Colonic mucosa (tissue), 4 donors: Measurements from ENCODE around the gene DDX31. TPM values are rescaled to one million over a fixed set of nuclear protein-coding genes. Genes with fewer than 3 reads are reported as not detected.

Experiments used
- DNase-seq: peaks from one replicate; pipeline ENCODE4 v3.0.0-alpha.2; 2020
- H3K27ac ChIP-seq: fragments of 200-600 bp; one replicate; pipeline ENCODE4 v1.8.0; 2021
- H3K27me3 ChIP-seq: fragments of 200-600 bp; one replicate; pipeline ENCODE4 v1.8.0; 2021
- H3K36me3 ChIP-seq: fragments of 200-600 bp; one replicate; pipeline ENCODE4 v1.8.0; 2021
- H3K4me1 ChIP-seq: fragments of 200-600 bp; one replicate; pipeline ENCODE4 v1.8.0; 2021; ENCODE audit warnings: mild to moderate bottlenecking
- H3K4me3 ChIP-seq: fragments of 200-600 bp; one replicate; pipeline ENCODE4 v1.8.0; 2021
- H3K9ac ChIP-seq, 2 donors: one replicate each; pipeline ENCODE4 v1.7.0; 2013; ENCODE audit warnings: control low read depth in 2 of 2, low read depth in 2 of 2, low read length in 2 of 2
- H3K9me3 ChIP-seq: fragments of 200-600 bp; one replicate; pipeline ENCODE4 v1.8.0; 2021
- CTCF ChIP-seq: fragments of 200-600 bp; IDR thresholded peaks from one replicate; pipeline ENCODE4 v1.8.0; 2022; ENCODE audit warnings: antibody characterized with exemption, mild to moderate bottlenecking
- intact Hi-C: fragments of 100-400 bp; cut with DNase I; formaldehyde crosslinking; loops from one replicate; pipeline ENCODE4 v1.14.1; 2022
- total RNA-seq, 2 donors: library from RNA; stranded (reverse); fragmentation: NEBNext Ultra II Directional in 1 of 2; extraction: Animal tissue kit (Norgen Biotek cat#: 25700) in 1 of 2; gene quantifications; one replicate each; pipeline ENCODE4 v1.2.1, GENCODE V29; 2021
- donor health status: healthy.
- donor health status: DM: no; HTN: no; CAD: no.
- donor health status: DM: no; HTN: no; CAD: no.

DDX31 gene
- total RNA-seq, 2 donors from 2014 or later = 6.8 to 11.6 TPM

- Histone ChIP-seq H3K9me3 (no peaks in the 10 kb centered on the region), H3K36me3 (no peaks in the 10 kb centered on the region), H3K9ac (no peak overlapping the region), H3K4me3 (no peak overlapping the region), H3K27me3 (no peaks in the 10 kb centered on the region), H3K27ac (no peak overlapping the region), H3K4me1 (no peaks in the 10 kb centered on the region)
- TF ChIP-seq CTCF = no peak
- DNase-seq = no peak
- intact Hi-C loops = no loop called here
Measured at GRCh38 chr9:132662152-132662945, 7.4 kb downstream of the DDX31 start.

- Histone ChIP-seq H3K9ac (no peak overlapping the region), H3K4me3 (no peak overlapping the region), H3K27ac (no peak overlapping the region), H3K4me1 (no peaks in the 10 kb centered on the region), H3K27me3 (no peaks in the 10 kb centered on the region), H3K9me3 (no peaks in the 10 kb centered on the region), H3K36me3 (no peaks in the 10 kb centered on the region)
- intact Hi-C loops = loop anchor here (10.0 kb wide), 1 partner anchor 241 kb away; the partner anchor contains the start of gene CFAP77
- DNase-seq = no peak
- TF ChIP-seq CTCF = no peak
Measured at GRCh38 chr9:132656299-132656698, 13.5 kb downstream of the DDX31 start.

- peak; percentile 46 for TF ChIP-seq CTCF
- no peaks in the 10 kb centered on the region for H3K36me3 ChIP-seq
- intact Hi-C loops = loop anchor here (10.0 kb wide), 1 partner anchor 236 kb away; the partner anchor contains the start of gene CFAP77
- H3K27ac ChIP-seq = no peak overlapping the region
- H3K4me3 ChIP-seq = no peak overlapping the region
- DNase-seq = peak; percentile 70
- H3K27me3 ChIP-seq = no peaks in the 10 kb centered on the region
- no peaks in the 10 kb centered on the region for H3K9me3 ChIP-seq
- no peaks in the 10 kb centered on the region for H3K4me1 ChIP-seq
- no peak overlapping the region for H3K9ac ChIP-seq
Measured at GRCh38 chr9:132651259-132651658, 18.5 kb downstream of the DDX31 start.

- Histone ChIP-seq H3K4me1 (no peaks in the 10 kb centered on the region), H3K27me3 (no peaks in the 10 kb centered on the region), H3K4me3 (no peak overlapping the region), H3K9me3 (no peaks in the 10 kb centered on the region), H3K27ac (peak overlapping the region; percentile 24), H3K36me3 (no peaks in the 10 kb centered on the region), H3K9ac (no peak overlapping the region)
- DNase-seq = no peak
- intact Hi-C loops = no loop called here
- TF ChIP-seq CTCF = no peak
Measured at GRCh38 chr9:132648685-132649084, 21.1 kb downstream of the DDX31 start.

GRCh38 chr9:132648283-132648682 is 21.5 kb downstream of the DDX31 start:
- no peak for TF ChIP-seq CTCF
- Histone ChIP-seq H3K4me1 (no peaks in the 10 kb centered on the region), H3K4me3 (no peak overlapping the region), H3K9ac (peak overlapping the region in 1 of 2 donors; percentile 12), H3K36me3 (no peaks in the 10 kb centered on the region), H3K27ac (peak overlapping the region; percentile 24), H3K27me3 (no peaks in the 10 kb centered on the region), H3K9me3 (no peaks in the 10 kb centered on the region)
- intact Hi-C loops = no loop called here
- peak; percentile 60 for DNase-seq
